Tibial nerve (tissue), 4 donors: ENCODE data around the gene GPR31. TPM values are rescaled to one million over a fixed set of nuclear protein-coding genes. Genes with fewer than 3 reads are reported as not detected.
"Not testable (repeated sequence)": the region's sequence is repeated elsewhere in the genome, so short reads cannot be mapped to it uniquely, and the experiment has no call there.

Source experiments
- DNase-seq, 2 donors: peaks; one replicate each; pipeline ENCODE4 v3.0.0-alpha.2; 2019; ENCODE audit warnings: low spot score in 2 of 2
- H3K27ac ChIP-seq, 4 donors: fragments of 200-600 bp; sonication (generic) in 3 of 4; one replicate each; pipeline ENCODE4 v1.5.1; 2017 to 2019; ENCODE audit warnings: mild to moderate bottlenecking in 1 of 4
- H3K27me3 ChIP-seq, 2 donors: fragments of 200-600 bp; sonication (generic) in 1 of 2; one replicate each; pipeline versions ENCODE4 v1.5.1 to v1.6.0; 2017 to 2019
- H3K36me3 ChIP-seq, 3 donors: fragments of 200-600 bp; sonication (generic); one replicate each; pipeline ENCODE4 v1.5.1; 2018 to 2019
- H3K4me1 ChIP-seq, 4 donors: fragments of 200-600 bp; sonication (generic) in 3 of 4; one replicate each; pipeline ENCODE4 v1.5.1; 2017 to 2019
- H3K4me3 ChIP-seq, 4 donors: fragments of 200-600 bp; sonication (generic) in 3 of 4; one replicate each; pipeline ENCODE4 v1.5.1; 2017 to 2019; ENCODE audit warnings: mild to moderate bottlenecking in 1 of 4, moderate library complexity in 1 of 4
- H3K9me3 ChIP-seq, 4 donors: fragments of 200-600 bp; sonication (generic) in 3 of 4; one replicate each; pipeline ENCODE4 v1.5.1; 2017 to 2019
- CTCF ChIP-seq, 5 experiments: fragments of 200-600 bp in 3 of 5; fragments of 450-650 bp in 2 of 5; sonication (generic) in 3 of 5; IDR thresholded peaks; one replicate each; pipeline ENCODE4 v1.5.1; 2016 to 2019; ENCODE audit warnings: antibody characterized with exemption in 5 of 5, mild to moderate bottlenecking in 3 of 5, moderate library complexity in 2 of 5
- WGBS, 2 donors: methylation state at CpG; one replicate each; pipeline ENCODE4 v1.1.5; 2018; 5-methylcytosine and 5-hydroxymethylcytosine counted together
- total RNA-seq, 4 donors: library from RNA; depleted of rRNA; stranded (reverse); fragments of >200 nt; gene quantifications; one replicate each; pipeline ENCODE4 v1.1.0, GENCODE V29; 2016

Gene GPR31
- total RNA-seq, 4 donors from 2014 or later, result not detected

- DNase-seq, H3K4me3 ChIP-seq, H3K36me3 ChIP-seq, H3K27me3 ChIP-seq, H3K27ac ChIP-seq, H3K4me1 ChIP-seq, H3K9me3 ChIP-seq: not testable (repeated sequence)
- 83 to 85% methylated on average over 5 to 8 of the region's 9 CpGs for WGBS, 2 donors
Measured at GRCh38 chr6:167187275-167187674, 29.5 kb upstream of the GPR31 start.

- H3K36me3 ChIP-seq, DNase-seq, H3K4me1 ChIP-seq, H3K4me3 ChIP-seq, H3K9me3 ChIP-seq, H3K27ac ChIP-seq, H3K27me3 ChIP-seq: not testable (repeated sequence)
- WGBS, 2 donors, result 55 to 90% methylated on average over 2 to 3 of the region's 3 CpGs
Measured at GRCh38 chr6:167185101-167185500, 27.3 kb upstream of the GPR31 start.

GRCh38 chr6:167182913-167183314 lies 25.1 kb upstream of the GPR31 start:
- H3K4me1 ChIP-seq, H3K4me3 ChIP-seq, H3K27me3 ChIP-seq, H3K36me3 ChIP-seq, H3K27ac ChIP-seq, DNase-seq, H3K9me3 ChIP-seq: not testable (repeated sequence)
- 3 to 6% methylated on average over 3 to 5 of the region's 8 CpGs for WGBS, 2 donors
- TF ChIP-seq CTCF (IDR thresholded peaks at IDR 0.05), result peak in 2 of 5 experiments; percentile 13 to 25

DNA sequence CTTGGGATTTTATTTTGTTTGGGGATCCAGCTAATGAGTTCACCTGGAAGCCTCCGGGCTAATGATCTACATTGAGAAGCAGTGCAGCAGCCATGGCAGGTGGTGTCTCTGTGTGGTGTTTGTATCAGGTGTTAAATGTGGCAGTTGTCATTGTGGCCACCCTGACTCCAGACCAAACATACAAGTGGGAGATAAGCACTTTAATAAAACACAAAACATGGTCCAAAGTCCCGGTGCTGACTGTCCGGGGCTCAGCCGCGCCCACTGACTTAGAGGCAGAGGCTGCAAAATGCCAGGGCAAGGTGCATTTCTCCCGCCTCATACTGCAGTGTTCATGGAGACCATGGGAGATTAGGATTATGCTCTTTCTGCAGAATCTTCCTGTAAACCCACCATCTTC lies 23.6 kb upstream of the GPR31 start:
- not testable (repeated sequence) for H3K9me3 ChIP-seq, H3K27me3 ChIP-seq, H3K36me3 ChIP-seq, H3K27ac ChIP-seq, DNase-seq, H3K4me3 ChIP-seq, H3K4me1 ChIP-seq
- 80% methylated on average over 1 of the region's 6 CpGs; no CpG with 5 or more reads in 1 of the 2 donors for WGBS, 2 donors

GRCh38 chr6:167180086-167180485 lies 22.3 kb upstream of the GPR31 start:
- H3K36me3 ChIP-seq, H3K9me3 ChIP-seq, H3K4me3 ChIP-seq, H3K27ac ChIP-seq, H3K4me1 ChIP-seq, H3K27me3 ChIP-seq, DNase-seq: not testable (repeated sequence)
- 68 to 73% methylated on average over 3 to 8 of the region's 8 CpGs for WGBS, 2 donors

GRCh38 chr6:167178896-167179655 lies 21.3 kb upstream of the GPR31 start:
- 77 to 89% methylated on average over 11 to 22 of the region's 31 CpGs for WGBS, 2 donors
- not testable (repeated sequence) for H3K4me1 ChIP-seq, H3K9me3 ChIP-seq, H3K36me3 ChIP-seq, H3K27me3 ChIP-seq, H3K4me3 ChIP-seq, H3K27ac ChIP-seq, DNase-seq

- not testable (repeated sequence) for DNase-seq, H3K27me3 ChIP-seq, H3K9me3 ChIP-seq, H3K27ac ChIP-seq, H3K36me3 ChIP-seq, H3K4me1 ChIP-seq, H3K4me3 ChIP-seq
- 90 to 93% methylated on average over 2 to 8 of the region's 14 CpGs for whole genome bisulfite sequencing, 2 donors
Measured at GRCh38 chr6:167177271-167177670, 19.5 kb upstream of the GPR31 start.

- not testable (repeated sequence) for H3K4me3 ChIP-seq, H3K36me3 ChIP-seq, H3K4me1 ChIP-seq, H3K9me3 ChIP-seq, H3K27me3 ChIP-seq, H3K27ac ChIP-seq, DNase-seq
- 83 to 85% methylated on average over 4 to 5 of the region's 13 CpGs for WGBS, 2 donors
Measured at GRCh38 chr6:167172011-167172410, 14.2 kb upstream of the GPR31 start.

GRCh38 chr6:167171300-167171699 lies 13.5 kb upstream of the GPR31 start:
- not testable (repeated sequence) for H3K36me3 ChIP-seq, H3K4me1 ChIP-seq, H3K27ac ChIP-seq, DNase-seq, H3K4me3 ChIP-seq, H3K9me3 ChIP-seq, H3K27me3 ChIP-seq
- 92 to 94% methylated on average over 10 to 11 of the region's 11 CpGs for WGBS, 2 donors

- H3K4me3 ChIP-seq, H3K36me3 ChIP-seq, H3K27me3 ChIP-seq, DNase-seq, H3K4me1 ChIP-seq, H3K27ac ChIP-seq, H3K9me3 ChIP-seq: not testable (repeated sequence)
- WGBS, 2 donors, result 85 to 92% methylated on average over 5 of the region's 13 CpGs
Measured at GRCh38 chr6:167169867-167170266, 12.1 kb upstream of the GPR31 start.

DNA sequence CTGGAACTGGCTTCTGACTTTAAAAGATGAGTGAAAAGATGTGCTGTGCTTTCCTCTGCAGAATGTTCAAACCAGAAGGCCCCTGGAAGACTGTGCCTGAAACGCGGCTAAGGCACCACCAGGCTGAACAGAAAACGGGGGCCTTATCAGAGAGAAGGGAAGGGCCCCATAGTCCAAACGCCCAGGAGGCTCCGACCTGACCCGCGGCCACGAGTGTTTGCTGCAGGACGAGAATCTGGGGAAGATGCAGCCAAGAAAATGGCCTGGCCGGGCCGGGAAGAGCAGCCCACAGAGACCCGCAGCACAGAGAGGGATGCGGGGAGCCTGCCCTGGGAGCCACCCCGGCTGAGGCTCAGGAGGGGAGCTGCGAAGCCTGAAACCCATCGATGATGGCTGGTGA lies 10.5 kb upstream of the GPR31 start:
- not testable (repeated sequence) for H3K27me3 ChIP-seq, DNase-seq, H3K36me3 ChIP-seq, H3K27ac ChIP-seq, H3K9me3 ChIP-seq, H3K4me3 ChIP-seq, H3K4me1 ChIP-seq
- 72 to 78% methylated on average over 12 to 16 of the region's 16 CpGs for WGBS, 2 donors

DNA sequence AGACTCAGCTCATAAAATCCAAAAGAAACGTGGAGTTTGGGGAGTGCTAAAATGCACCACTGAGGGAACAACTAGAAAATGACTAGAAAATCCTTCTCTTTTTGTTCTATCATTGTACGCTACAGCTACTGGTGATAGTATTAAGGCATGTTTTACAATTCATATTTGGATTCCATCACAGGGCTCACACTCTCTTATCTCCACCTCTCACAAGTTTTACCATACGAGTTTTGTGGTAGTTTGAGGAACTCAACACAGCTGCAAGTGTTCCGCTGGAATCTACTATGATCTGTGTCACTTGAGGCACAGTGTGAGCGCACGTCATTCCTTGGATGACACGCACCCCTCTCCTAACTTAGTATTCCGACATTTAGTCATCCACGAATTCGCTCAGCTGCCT lies 9.9 kb upstream of the GPR31 start:
- not testable (repeated sequence) for DNase-seq, H3K27me3 ChIP-seq, H3K4me3 ChIP-seq, H3K9me3 ChIP-seq, H3K27ac ChIP-seq, H3K36me3 ChIP-seq, H3K4me1 ChIP-seq
- WGBS, 2 donors, result 91 to 96% methylated on average over 5 to 8 of the region's 10 CpGs
